Panc1 (cell line): ENCODE measurements around the gene DECR2. TPM values are rescaled to one million over a fixed set of nuclear protein-coding genes. Genes with fewer than 3 reads are reported as not detected.

Experiments
- ATAC-seq: fragments of 200-7000 bp; cut with Tn5 transposase; 2 replicates; pipeline ENCODE4 v1.9.1; 2020; ENCODE audit warnings: mild to moderate bottlenecking, moderate library complexity
- BruUV-seq: library from RNA; stranded (reverse); fragments of 400-500 nt; replicated peaks from 2 replicates; lab custom pipeline; 2021; lab: Mats Ljungman, UMichigan
- CTCF ChIA-PET: fragments of 300-600 bp; sonication (Branson Sonifier 250); formaldehyde crosslinking; loops from one replicate; lab custom pipeline; 2022; ENCODE audit warnings: antibody characterized with exemption; lab: Charles Lee
- POLR2A ChIA-PET: fragments of 300-600 bp; sonication (Branson Sonifier 250); formaldehyde crosslinking; loops from one replicate; lab custom pipeline; 2022; ENCODE audit warnings: antibody characterized with exemption; lab: Charles Lee
- DNase-seq: peaks from one replicate; pipeline ENCODE4 v3.0.0-alpha.2; 2010; ENCODE audit warnings: low read depth, low spot score
- H3K27ac ChIP-seq: 2 replicates; pipeline ENCODE4 v1.5.1; 2011; ENCODE audit warnings: mild to moderate bottlenecking, low read length, inconsistent platforms
- H3K27me3 ChIP-seq: fragments of 200-500 bp; sonication (Bioruptor generic); 2 replicates; pipeline ENCODE4 v1.6.0; 2014; ENCODE audit warnings: low read length, inconsistent platforms; ENCODE audit not compliant: control insufficient read depth, insufficient read depth
- H3K36me3 ChIP-seq: fragments of 200-500 bp; sonication (Bioruptor generic); 2 replicates; pipeline ENCODE4 v1.5.1; 2014; ENCODE audit warnings: inconsistent platforms, mild to moderate bottlenecking, low read length, moderate library complexity; ENCODE audit not compliant: control insufficient read depth, insufficient read depth
- H3K4me1 ChIP-seq: 2 replicates; pipeline ENCODE4 v1.5.1; 2011; ENCODE audit warnings: inconsistent platforms, mild to moderate bottlenecking, low read length, moderate library complexity; ENCODE audit not compliant: control insufficient read depth, insufficient read depth
- H3K4me3 ChIP-seq, 2 experiments: 2 replicates each; pipeline ENCODE4 v1.5.1; 2011 to 2012; ENCODE audit warnings: low read depth in 2 of 2, low read length in 2 of 2, mild to moderate bottlenecking in 2 of 2, inconsistent platforms in 1 of 2, moderate library complexity in 1 of 2
- H3K9me3 ChIP-seq: fragments of 200-500 bp; sonication (Bioruptor generic); 2 replicates; pipeline ENCODE4 v1.5.1; 2014; ENCODE audit warnings: low read depth, mild to moderate bottlenecking, inconsistent platforms, low read length, moderate library complexity; ENCODE audit not compliant: control insufficient read depth, insufficient read depth
- POLR2AphosphoS5 ChIP-seq: IDR thresholded peaks from 2 replicates; pipeline ENCODE4 v1.6.1; 2012; ENCODE audit warnings: mild to moderate bottlenecking, low read depth, low read length, moderate library complexity
- REST ChIP-seq, 2 experiments: IDR thresholded peaks; 2 replicates each; pipeline ENCODE4 v1.6.1; 2011 to 2012; ENCODE audit warnings: low read depth in 2 of 2, control low read depth in 1 of 2, low read length in 1 of 2, mild to moderate bottlenecking in 1 of 2, moderate library complexity in 1 of 2; ENCODE audit not compliant: insufficient read depth in 1 of 2
- SIN3A ChIP-seq: IDR thresholded peaks from 2 replicates; pipeline ENCODE4 v1.6.1; 2012; ENCODE audit warnings: low read depth, mild to moderate bottlenecking, low read length, moderate library complexity, borderline replicate concordance; ENCODE audit not compliant: insufficient read depth
- TCF7L2 ChIP-seq: IDR thresholded peaks from 2 replicates; pipeline ENCODE4 v1.6.1; 2011; ENCODE audit warnings: mild to moderate bottlenecking, low read depth, low read length, inconsistent platforms
- in situ Hi-C: cut with HindIII; loops from 2 replicates; pipeline ENCODE4 v1.10.0; 2016; ENCODE audit warnings: low sequenced_read_pairs, low pct_unique_long_range_greater_than_20kb
- intact Hi-C: fragments of 100-400 bp; cut with micrococcal nuclease; formaldehyde crosslinking; loops from one replicate; pipeline ENCODE4 v1.10.0; 2022; ENCODE audit not compliant: unreplicated experiment
- total RNA-seq: library from RNA; stranded (reverse); gene quantifications from one replicate; pipeline ENCODE4 v1.2.1, GENCODE V29; 2021; ENCODE audit not compliant: unreplicated experiment
- TF ChIP-seq, protein P1 (sequence below): fragments of 450-650 bp; IDR thresholded peaks from 2 replicates; pipeline ENCODE4 v1.5.1; 2017; ENCODE audit warnings: mild to moderate bottlenecking

The DECR2 gene
- total RNA-seq, 1 experiment from 2014 or later, result 92.7 TPM

DNA sequence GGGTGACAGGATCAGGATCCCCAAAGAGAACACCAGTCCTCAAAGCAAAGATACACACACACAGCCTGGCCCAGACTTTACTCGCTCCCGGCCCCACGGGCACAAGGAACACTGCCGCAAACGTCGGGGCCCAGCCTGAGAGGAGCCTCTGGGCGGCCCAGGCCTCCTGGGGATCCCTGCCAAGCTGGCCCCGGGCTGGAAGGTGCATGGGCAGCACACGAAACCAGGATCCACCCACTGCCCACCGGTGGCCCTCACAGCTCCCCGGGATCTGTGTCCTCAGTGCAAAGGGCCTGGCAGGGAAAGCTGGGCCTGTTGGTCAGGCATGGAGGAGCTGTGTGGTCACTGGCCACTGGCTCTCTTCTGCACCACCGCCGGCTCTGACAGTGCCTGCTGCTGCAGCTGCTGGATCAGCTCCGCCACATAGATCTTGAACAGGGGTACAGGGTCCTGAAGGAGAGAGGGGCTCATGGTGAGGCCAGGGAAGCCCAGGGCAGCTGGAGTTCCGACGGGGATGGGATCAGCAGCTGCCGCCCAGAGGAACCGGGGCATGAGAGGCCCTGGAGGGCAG is 34.3 kb upstream of the DECR2 start:
- DNase-seq (no peak), ATAC-seq (no peak)
- TF ChIP-seq POLR2AphosphoS5 (no peak), TCF7L2 (no peak), SIN3A (no peak), REST (IDR thresholded peaks at IDR 0.05; ENCODE audit: insufficient read depth in 1 of 2, low read depth in 2 of 2, low read length in 1 of 2) (no peak)
- TF ChIP-seq, protein P1, sequence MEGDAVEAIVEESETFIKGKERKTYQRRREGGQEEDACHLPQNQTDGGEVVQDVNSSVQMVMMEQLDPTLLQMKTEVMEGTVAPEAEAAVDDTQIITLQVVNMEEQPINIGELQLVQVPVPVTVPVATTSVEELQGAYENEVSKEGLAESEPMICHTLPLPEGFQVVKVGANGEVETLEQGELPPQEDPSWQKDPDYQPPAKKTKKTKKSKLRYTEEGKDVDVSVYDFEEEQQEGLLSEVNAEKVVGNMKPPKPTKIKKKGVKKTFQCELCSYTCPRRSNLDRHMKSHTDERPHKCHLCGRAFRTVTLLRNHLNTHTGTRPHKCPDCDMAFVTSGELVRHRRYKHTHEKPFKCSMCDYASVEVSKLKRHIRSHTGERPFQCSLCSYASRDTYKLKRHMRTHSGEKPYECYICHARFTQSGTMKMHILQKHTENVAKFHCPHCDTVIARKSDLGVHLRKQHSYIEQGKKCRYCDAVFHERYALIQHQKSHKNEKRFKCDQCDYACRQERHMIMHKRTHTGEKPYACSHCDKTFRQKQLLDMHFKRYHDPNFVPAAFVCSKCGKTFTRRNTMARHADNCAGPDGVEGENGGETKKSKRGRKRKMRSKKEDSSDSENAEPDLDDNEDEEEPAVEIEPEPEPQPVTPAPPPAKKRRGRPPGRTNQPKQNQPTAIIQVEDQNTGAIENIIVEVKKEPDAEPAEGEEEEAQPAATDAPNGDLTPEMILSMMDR, result no peak
- intact Hi-C loops (no loop called here), in situ Hi-C loops (no loop called here)
- H3K9me3 ChIP-seq, result no peaks in the 10 kb centered on the region
- H3K4me1 ChIP-seq, result peaks cover 26% of the 10 kb centered on the region
- CTCF ChIA-PET, result no interaction called here
- POLR2A ChIA-PET, result interaction anchor here (0.7 kb wide), 1 partner anchor 15 kb away, joined by 6 read pairs; no protein-coding TSS in a partner anchor
- H3K27ac ChIP-seq, result no peak overlapping the region
- no peaks in the 10 kb centered on the region for H3K27me3 ChIP-seq
- no TSS peak for BruUV-seq
- H3K4me3 ChIP-seq, result no peak overlapping the region
- H3K36me3 ChIP-seq, result no peaks in the 10 kb centered on the region; the same call in 1 of the 2 replicates

GRCh38 chr16:368388-369158 is 33.1 kb upstream of the DECR2 start:
- no TSS peak for BruUV-seq
- DNase-seq (no peak), ATAC-seq (no peak)
- H3K9me3 ChIP-seq, result no peaks in the 10 kb centered on the region
- ChIA-PET CTCF (no interaction called here), POLR2A (no interaction called here)
- H3K36me3 ChIP-seq, result no peaks in the 10 kb centered on the region; the same call in 1 of the 2 replicates
- no peak overlapping the region for H3K4me3 ChIP-seq
- TF ChIP-seq REST (IDR thresholded peaks at IDR 0.05; ENCODE audit: insufficient read depth in 1 of 2, low read depth in 2 of 2, low read length in 1 of 2), result no peak
- TF ChIP-seq, protein P1, result no peak
- TF ChIP-seq POLR2AphosphoS5, result no peak
- TF ChIP-seq SIN3A, result no peak
- TF ChIP-seq TCF7L2, result no peak
- H3K4me1 ChIP-seq, result peaks cover 22% of the 10 kb centered on the region
- intact Hi-C loops (no loop called here), in situ Hi-C loops (no loop called here)
- no peak overlapping the region for H3K27ac ChIP-seq
- no peaks in the 10 kb centered on the region for H3K27me3 ChIP-seq
